SK-N-SH (cell line): ENCODE results near the gene NUMBL. TPM values are rescaled to one million over a fixed set of nuclear protein-coding genes. Genes with fewer than 3 reads are reported as not detected.
"Not testable (repeated sequence)": the region's sequence is repeated elsewhere in the genome, so short reads cannot be mapped to it uniquely, and the experiment has no call there.

Source experiments
- CTCF ChIA-PET: fragments of 300-600, 350-600 bp; formaldehyde crosslinking; extraction: SDS; loops from one replicate; lab custom pipeline; 2021; lab: Yijun Ruan, JAX
- POLR2A ChIA-PET: fragments of 350-600 bp; sonication (Branson Sonifier 250); formaldehyde crosslinking; extraction: SDS; loops from one replicate; lab custom pipeline; 2020; ENCODE audit warnings: antibody characterized with exemption, inconsistent platforms; lab: Yijun Ruan, JAX
- DNase-seq: peaks from one replicate; pipeline ENCODE4 v3.0.0; 2012
- H2AFZ ChIP-seq: fragments of 200-600 bp; sonication (generic); 2 replicates; pipeline ENCODE4 v1.8.1; 2016; ENCODE audit warnings: antibody characterized with exemption, mild to moderate bottlenecking, low read depth
- H3F3A ChIP-seq: fragments of 200-600 bp; sonication (generic); replicated peaks from 2 replicates; pipeline ENCODE3; 2016; ENCODE audit warnings: antibody characterized with exemption, mild to moderate bottlenecking; ENCODE audit not compliant: insufficient read depth
- H3K27ac ChIP-seq, 2 experiments: fragments of 200-500 bp in 1 of 2; fragments of 200-600 bp in 1 of 2; sonication (Bioruptor generic) in 1 of 2; sonication (generic), shearing (Covaris generic) in 1 of 2; 2 replicates each; pipeline versions ENCODE4 v1.5.1 to v1.6.1; 2014 to 2016; ENCODE audit warnings: low read depth in 2 of 2, inconsistent platforms in 1 of 2, low read length in 1 of 2, mild to moderate bottlenecking in 1 of 2, mixed read lengths in 1 of 2
- H3K27me3 ChIP-seq: fragments of 200-600 bp; sonication (generic), shearing (Covaris generic); 2 replicates; pipeline ENCODE4 v1.6.1; 2016; ENCODE audit warnings: mixed run types; ENCODE audit not compliant: insufficient read depth
- H3K36me3 ChIP-seq, 2 experiments: fragments of 200-500 bp in 1 of 2; fragments of 200-600 bp in 1 of 2; sonication (Bioruptor generic) in 1 of 2; sonication (generic) in 1 of 2; replicated peaks in 1 of 2; 2 replicates each; pipeline versions ENCODE3 to v1.5.1; 2014 to 2016; ENCODE audit warnings: low read length in 1 of 2, mild to moderate bottlenecking in 1 of 2; ENCODE audit not compliant: insufficient read depth in 2 of 2, control insufficient read depth in 1 of 2
- H3K4me1 ChIP-seq, 2 experiments: fragments of 200-500 bp in 1 of 2; fragments of 200-600 bp in 1 of 2; sonication (Bioruptor generic) in 1 of 2; sonication (generic), shearing (Covaris generic) in 1 of 2; 2 replicates each; pipeline versions ENCODE4 v1.5.1 to v1.6.1; 2014 to 2016; ENCODE audit warnings: low read depth in 1 of 2, low read length in 1 of 2, mixed run types in 1 of 2; ENCODE audit not compliant: insufficient read depth in 2 of 2, control insufficient read depth in 1 of 2
- H3K4me2 ChIP-seq: fragments of 200-600 bp; sonication (generic), shearing (Covaris generic); 2 replicates; pipeline ENCODE4 v1.6.1; 2017; ENCODE audit warnings: mixed run types
- H3K4me3 ChIP-seq, 2 experiments: fragments of 200-500 bp in 1 of 2; fragments of 200-600 bp in 1 of 2; sonication (Bioruptor generic) in 1 of 2; sonication (generic), shearing (Covaris generic) in 1 of 2; 2 replicates each; pipeline versions ENCODE4 v1.5.1 to v1.8.1; 2014 to 2016; ENCODE audit warnings: low read depth in 2 of 2, inconsistent platforms in 1 of 2, low read length in 1 of 2, mild to moderate bottlenecking in 1 of 2, mixed read lengths in 1 of 2, moderate library complexity in 1 of 2
- H3K79me2 ChIP-seq: fragments of 200-600 bp; sonication (generic); 2 replicates; pipeline ENCODE4 v1.8.1; 2017; ENCODE audit warnings: mild to moderate bottlenecking; ENCODE audit not compliant: insufficient read depth
- H3K9ac ChIP-seq: fragments of 200-600 bp; sonication (generic); 2 replicates; pipeline ENCODE4 v1.6.1; 2017; ENCODE audit warnings: mixed run types
- H3K9me2 ChIP-seq: fragments of 200-600 bp; sonication (generic); 2 replicates; pipeline ENCODE4 v1.6.1; 2017; ENCODE audit warnings: mixed run types
- H3K9me3 ChIP-seq: fragments of 200-600 bp; sonication (generic); 2 replicates; pipeline ENCODE4 v1.6.1; 2017; ENCODE audit warnings: mixed run types, mild to moderate bottlenecking, moderate library complexity
- H4K20me1 ChIP-seq: fragments of 200-600 bp; sonication (generic); 2 replicates; pipeline ENCODE4 v1.6.1; 2017; ENCODE audit warnings: mild to moderate bottlenecking, mixed run types; ENCODE audit not compliant: insufficient read depth
- EP300 ChIP-seq, 2 experiments: IDR thresholded peaks; 2 replicates each; pipeline versions ENCODE4 v1.4.0 to v1.6.1; 2012; ENCODE audit warnings: borderline replicate concordance in 1 of 2, low read depth in 1 of 2, low read length in 1 of 2
- EZH2phosphoT487 ChIP-seq: fragments of 200-600 bp; sonication (generic); IDR thresholded peaks from 2 replicates; pipeline ENCODE4 v1.6.1; 2017; ENCODE audit warnings: low read depth, mixed run types, mild to moderate bottlenecking, antibody characterized with exemption, moderate library complexity, borderline replicate concordance
- FOXM1 ChIP-seq: IDR thresholded peaks from 2 replicates; pipeline ENCODE4 v1.4.0; 2012; ENCODE audit warnings: low read depth, mild to moderate bottlenecking
- GABPA ChIP-seq: IDR thresholded peaks from 2 replicates; pipeline ENCODE4 v1.4.0; 2012; ENCODE audit warnings: low read depth, mild to moderate bottlenecking
- GATA2 ChIP-seq: sonication (generic); formaldehyde crosslinking; IDR thresholded peaks from 2 replicates; pipeline ENCODE4 v1.5.0; 2020; ENCODE audit warnings: mild to moderate bottlenecking, missing genetic modification reagents
- JUND ChIP-seq: IDR thresholded peaks from 2 replicates; pipeline ENCODE4 v1.4.0; 2012
- NRF1 ChIP-seq: IDR thresholded peaks from 2 replicates; pipeline ENCODE4 v1.6.1; 2012; ENCODE audit warnings: low read depth, mild to moderate bottlenecking, low read length
- POLR2AphosphoS5 ChIP-seq: IDR thresholded peaks from 2 replicates; pipeline ENCODE4 v1.6.1; 2012; ENCODE audit warnings: low read depth, low read length
- SIN3A ChIP-seq: IDR thresholded peaks from 2 replicates; pipeline ENCODE4 v1.6.1; 2012; ENCODE audit warnings: low read depth, mild to moderate bottlenecking, low read length, moderate library complexity, borderline replicate concordance
- TCF12 ChIP-seq: IDR thresholded peaks from 2 replicates; pipeline ENCODE4 v1.4.0; 2012
- WGBS: methylation state at CpG from one replicate; pipeline ENCODE4 v1.1.6; 2017; ENCODE audit warnings: low lambda C conversion rate; 5-methylcytosine and 5-hydroxymethylcytosine counted together
- polyA plus RNA-seq, 3 experiments: library from polyadenylated mRNA; depleted of rRNA; stranded (reverse); fragments of >200 nt; gene quantifications; 2 replicates each; pipeline ENCODE4 v1.2.3, GENCODE V29; 2012
- TF ChIP-seq, protein P1 (sequence below): IDR thresholded peaks from 2 replicates; pipeline ENCODE4; 2012
- TF ChIP-seq, protein P2 (sequence below): fragments of 150-350 bp; IDR thresholded peaks from 2 replicates; pipeline ENCODE4 v1.6.1; 2016; ENCODE audit warnings: mild to moderate bottlenecking, low read depth, low read length
- TF ChIP-seq, protein P3 (sequence below): IDR thresholded peaks from 2 replicates; pipeline ENCODE4 v1.4.0; 2012; ENCODE audit warnings: low read depth, borderline replicate concordance

Gene NUMBL
- polyA plus RNA-seq, 1 of the 3 experiments (the other 2 are of a cell fraction), result 54.6 TPM

DNA sequence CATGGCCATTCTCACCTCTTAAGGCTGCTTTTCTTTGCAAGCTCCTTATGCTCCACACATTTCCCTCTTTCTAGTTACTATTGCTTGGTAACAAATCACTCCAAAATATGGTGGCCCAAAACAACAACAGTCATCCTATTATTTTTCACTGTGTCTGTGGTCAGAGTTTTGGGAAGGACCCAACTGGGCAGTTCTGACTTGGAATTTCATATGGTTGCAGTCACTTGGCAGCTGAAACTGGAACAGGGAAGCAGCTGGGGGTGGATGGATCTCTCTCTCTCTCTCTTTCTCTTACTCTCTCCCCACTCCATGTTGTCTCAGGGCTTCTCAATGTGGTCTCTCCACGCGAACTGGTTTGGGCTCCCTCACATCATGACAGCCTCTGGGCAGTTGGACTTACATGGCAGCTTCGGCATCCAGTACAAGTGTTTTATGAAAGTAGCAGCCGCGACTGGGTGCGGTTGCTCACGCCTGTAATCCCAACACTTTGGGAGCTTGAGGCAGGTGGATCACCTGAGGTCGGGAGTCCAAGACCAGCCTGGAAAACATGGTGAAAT lies 39.6 kb downstream of the NUMBL start:
- Histone ChIP-seq H3K79me2 (no peaks in the 10 kb centered on the region), H4K20me1 (no peaks in the 10 kb centered on the region), H3K9me3 (no peaks in the 10 kb centered on the region), H3F3A (peaks cover 11% of the 10 kb centered on the region), H3K9ac (no peak overlapping the region), H3K4me1 (peaks cover 0 to under 1% of the 10 kb centered on the region in 2 experiments; a peak in 1 of 4 replicates), H3K4me2 (no peak overlapping the region), H3K9me2 (no peaks in the 10 kb centered on the region), H2AFZ (no peak overlapping the region), H3K27ac (no peak overlapping the region), H3K27me3 (no peaks in the 10 kb centered on the region), H3K36me3 (no peaks in the 10 kb centered on the region), H3K4me3 (no peak overlapping the region)
- DNase-seq, result no peak
- TF ChIP-seq GABPA (no peak), EZH2phosphoT487 (no peak), SIN3A (no peak), TCF12 (no peak), GATA2 (CRISPR knock-in tag) (no peak), FOXM1 (no peak), NRF1 (no peak), EP300 (IDR thresholded peaks at IDR 0.05; ENCODE audit: borderline replicate concordance in 1 of 2, low read depth in 1 of 2, low read length in 1 of 2) (no peak), JUND (no peak), POLR2AphosphoS5 (no peak)
- TF ChIP-seq, protein P1, sequence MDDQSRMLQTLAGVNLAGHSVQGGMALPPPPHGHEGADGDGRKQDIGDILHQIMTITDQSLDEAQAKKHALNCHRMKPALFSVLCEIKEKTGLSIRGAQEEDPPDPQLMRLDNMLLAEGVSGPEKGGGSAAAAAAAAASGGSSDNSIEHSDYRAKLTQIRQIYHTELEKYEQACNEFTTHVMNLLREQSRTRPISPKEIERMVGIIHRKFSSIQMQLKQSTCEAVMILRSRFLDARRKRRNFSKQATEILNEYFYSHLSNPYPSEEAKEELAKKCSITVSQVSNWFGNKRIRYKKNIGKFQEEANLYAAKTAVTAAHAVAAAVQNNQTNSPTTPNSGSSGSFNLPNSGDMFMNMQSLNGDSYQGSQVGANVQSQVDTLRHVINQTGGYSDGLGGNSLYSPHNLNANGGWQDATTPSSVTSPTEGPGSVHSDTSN, result no peak
- TF ChIP-seq, protein P2, sequence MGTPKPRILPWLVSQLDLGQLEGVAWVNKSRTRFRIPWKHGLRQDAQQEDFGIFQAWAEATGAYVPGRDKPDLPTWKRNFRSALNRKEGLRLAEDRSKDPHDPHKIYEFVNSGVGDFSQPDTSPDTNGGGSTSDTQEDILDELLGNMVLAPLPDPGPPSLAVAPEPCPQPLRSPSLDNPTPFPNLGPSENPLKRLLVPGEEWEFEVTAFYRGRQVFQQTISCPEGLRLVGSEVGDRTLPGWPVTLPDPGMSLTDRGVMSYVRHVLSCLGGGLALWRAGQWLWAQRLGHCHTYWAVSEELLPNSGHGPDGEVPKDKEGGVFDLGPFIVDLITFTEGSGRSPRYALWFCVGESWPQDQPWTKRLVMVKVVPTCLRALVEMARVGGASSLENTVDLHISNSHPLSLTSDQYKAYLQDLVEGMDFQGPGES, result no peak
- ChIA-PET POLR2A (no interaction called here), CTCF (interaction anchor here (1.3 to 5.2 kb wide), 3 partner anchors 12 to 40 kb away, joined by 3 to 31 read pairs (median 20); no protein-coding TSS in a partner anchor)
- 88% methylated on average over 8 of the region's 8 CpGs for WGBS

DNA sequence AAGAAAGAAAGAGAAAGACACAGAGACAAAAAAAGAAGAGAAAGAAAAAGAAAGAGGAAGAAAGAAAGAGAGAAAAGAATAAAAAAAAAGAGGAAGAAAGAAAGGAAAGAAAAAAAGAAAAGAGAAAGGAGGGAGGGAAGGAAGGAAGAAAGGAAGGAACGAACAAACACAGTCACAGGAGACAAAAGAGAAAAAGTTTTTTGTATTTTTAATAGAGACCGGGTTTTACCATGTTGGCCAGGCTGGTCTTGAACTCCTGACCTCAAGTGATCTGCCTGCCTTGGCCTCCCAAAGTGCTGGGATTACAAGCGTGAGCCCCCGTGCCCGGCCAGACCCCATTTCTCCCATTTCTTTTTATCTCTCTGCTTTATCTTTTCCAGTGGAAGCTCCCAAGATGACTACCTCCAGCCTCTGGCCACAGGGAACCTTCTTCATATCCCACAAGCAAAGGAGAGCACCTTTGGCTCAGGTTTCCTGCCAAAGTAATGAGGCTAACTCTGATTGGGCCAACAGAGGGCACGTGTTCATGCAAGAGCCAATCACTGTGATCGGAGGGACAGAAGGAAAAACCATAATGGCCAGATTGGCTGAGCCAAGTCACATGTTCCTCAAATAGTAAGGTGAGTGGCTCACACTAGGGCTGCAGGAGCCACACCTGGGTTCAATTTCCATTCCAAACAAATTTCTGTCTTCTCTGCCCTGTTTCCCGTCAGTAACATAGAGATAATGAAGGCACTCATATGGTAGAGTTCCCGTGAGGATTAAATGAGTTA lies 40.4 kb downstream of the NUMBL start:
- not testable (repeated sequence) for H3K4me1 ChIP-seq, H3K4me3 ChIP-seq, H4K20me1 ChIP-seq, H3K9me2 ChIP-seq, H3K27me3 ChIP-seq
- H3F3A ChIP-seq, result peaks cover 14% of the 10 kb centered on the region
- TF ChIP-seq, protein P3, sequence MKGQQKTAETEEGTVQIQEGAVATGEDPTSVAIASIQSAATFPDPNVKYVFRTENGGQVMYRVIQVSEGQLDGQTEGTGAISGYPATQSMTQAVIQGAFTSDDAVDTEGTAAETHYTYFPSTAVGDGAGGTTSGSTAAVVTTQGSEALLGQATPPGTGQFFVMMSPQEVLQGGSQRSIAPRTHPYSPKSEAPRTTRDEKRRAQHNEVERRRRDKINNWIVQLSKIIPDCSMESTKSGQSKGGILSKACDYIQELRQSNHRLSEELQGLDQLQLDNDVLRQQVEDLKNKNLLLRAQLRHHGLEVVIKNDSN, result peak; percentile 69; the same call in 1 of the 2 replicates
- TF ChIP-seq, all 33 proteins: peak for 1; not testable (repeated sequence) for 32
- H3K9me3 ChIP-seq, H3K79me2 ChIP-seq, POLR2A ChIA-PET, H3K4me2 ChIP-seq, H2AFZ ChIP-seq, H3K9ac ChIP-seq, H3K27ac ChIP-seq, H3K36me3 ChIP-seq: not testable (repeated sequence)
- peak; percentile 27 for DNase-seq
- 79% methylated on average over 9 of the region's 9 CpGs for WGBS
- CTCF ChIA-PET, result interaction anchor here (1.3 to 5.2 kb wide), 3 partner anchors 13 to 40 kb away, joined by 3 to 31 read pairs (median 20); no protein-coding TSS in a partner anchor
